Stimulated activated memory B cell treated with anti-CD40 and anti-IgM and Interleukin-4, amounts not matched to agents 10 μg/mL and 1 μg/mL and 100 μg/mL, for 72 hours (primary cell): Measurements from ENCODE around the gene CAND2.

Experiments used
- ATAC-seq: fragments of 150-1000 bp; cut with Tn5 transposase; 2 replicates; pipeline ENCODE4 v1.10.0; 2021
- H3K27ac Mint-ChIP-seq: one replicate; pipeline ENCODE4 v1.8.0; 2022; ENCODE audit warnings: mild to moderate bottlenecking, mixed read lengths
- H3K27me3 Mint-ChIP-seq: one replicate; pipeline ENCODE4 v1.8.0; 2022; ENCODE audit warnings: mixed read lengths
- H3K36me3 Mint-ChIP-seq: one replicate; pipeline ENCODE4 v1.8.0; 2022; ENCODE audit warnings: mixed read lengths
- H3K4me1 Mint-ChIP-seq: one replicate; pipeline ENCODE4 v1.8.0; 2022; ENCODE audit warnings: mixed read lengths
- H3K4me3 Mint-ChIP-seq: one replicate; pipeline ENCODE4 v1.8.0; 2022; ENCODE audit warnings: mild to moderate bottlenecking, moderate library complexity, mixed read lengths
- H3K9me3 Mint-ChIP-seq: one replicate; pipeline ENCODE4 v1.8.0; 2022; ENCODE audit warnings: mixed read lengths

The CAND2 gene

DNA sequence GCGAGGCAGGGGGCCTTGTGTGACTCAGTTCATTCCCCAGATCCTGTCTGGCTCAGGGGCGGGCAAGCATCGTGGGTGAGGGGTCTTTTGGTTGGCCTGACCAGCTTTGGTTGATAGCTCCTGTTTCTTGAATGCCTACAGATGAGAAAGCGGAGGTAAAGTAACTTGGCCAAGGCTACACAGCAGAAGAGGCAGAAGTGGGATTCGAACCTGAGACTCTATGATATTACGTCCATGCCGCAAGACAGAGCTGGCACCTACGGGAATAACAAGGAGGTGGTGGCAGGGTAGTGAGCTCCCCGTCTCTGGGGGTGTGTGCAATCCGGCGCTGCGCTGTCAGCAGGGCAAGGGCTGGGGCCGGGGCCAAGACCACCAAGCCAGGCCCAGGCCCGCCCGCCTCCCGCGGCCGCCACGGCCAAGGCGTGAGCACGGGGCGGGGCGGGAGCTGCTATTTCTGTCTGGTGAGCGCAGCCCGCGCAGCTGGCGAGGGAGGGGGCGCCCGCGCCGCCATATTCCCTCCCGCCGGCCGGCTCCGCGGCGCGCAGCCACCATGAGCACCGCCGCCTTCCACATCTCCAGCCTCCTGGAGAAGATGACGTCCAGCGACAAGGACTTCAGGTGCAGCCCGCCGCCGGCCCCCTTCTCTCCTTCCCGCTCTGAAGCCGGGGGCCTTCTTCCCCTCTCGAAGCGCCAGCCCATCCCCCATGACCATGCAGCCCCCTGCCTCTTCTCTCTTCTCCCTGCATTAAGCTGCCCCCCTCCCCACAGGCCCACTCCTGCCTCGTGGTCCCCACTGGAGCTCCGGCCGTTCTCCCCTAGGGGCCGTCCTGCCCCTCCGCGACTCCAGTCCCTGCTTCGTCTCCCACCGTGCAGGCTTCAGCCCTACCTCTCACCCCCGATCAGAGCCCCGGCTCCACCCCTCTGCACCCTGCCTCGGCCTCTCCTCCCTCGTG lies at the start of gene CAND2:
TSS of gene CAND2 (plus strand) at position 510 of the 953 bp plus-strand sequence. CDS start at position 551, 41 bp downstream.
- H3K27me3 Mint-ChIP-seq: peaks cover 10% of the 10 kb centered on the region
- peak within 1 kb of the TSS; percentile 53 for H3K27ac Mint-ChIP-seq

DNA sequence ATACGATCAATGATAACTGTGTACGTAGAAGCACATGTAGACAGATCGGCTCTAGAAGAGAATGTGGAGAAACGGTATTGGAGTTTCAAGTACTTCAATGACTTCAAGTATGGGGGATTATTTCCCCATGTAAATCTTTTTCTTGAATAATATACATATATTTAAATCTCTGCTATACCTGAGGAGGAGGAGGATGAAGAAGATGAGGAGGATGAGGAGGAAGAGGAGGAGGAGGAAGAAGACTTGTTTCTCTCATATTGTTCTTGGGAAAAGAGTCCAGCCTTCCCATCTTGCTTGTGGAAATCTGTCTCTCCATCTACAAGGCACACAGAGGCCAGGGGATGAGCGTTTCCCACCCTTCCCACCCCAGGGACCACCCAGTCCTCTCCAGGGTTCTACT lies 48.0 kb upstream of the CAND2 start:
- no peaks in the 10 kb centered on the region for H3K9me3 Mint-ChIP-seq
- no peaks in the 10 kb centered on the region for H3K36me3 Mint-ChIP-seq
- no peak overlapping the region for H3K27ac Mint-ChIP-seq
- peaks cover 9% of the 10 kb centered on the region for H3K27me3 Mint-ChIP-seq
- peaks cover 38% of the 10 kb centered on the region for H3K4me1 Mint-ChIP-seq
- ATAC-seq: no peak
- H3K4me3 Mint-ChIP-seq: no peak overlapping the region

More for the DNA sequence above, at the start of gene CAND2:
- peak; percentile 75 for ATAC-seq
- Mint-ChIP-seq H3K4me1 (peaks cover 20% of the 10 kb centered on the region), H3K4me3 (peak within 1 kb of the TSS; percentile 78), H3K36me3 (no peaks in the 10 kb centered on the region), H3K9me3 (no peaks in the 10 kb centered on the region)

DNA sequence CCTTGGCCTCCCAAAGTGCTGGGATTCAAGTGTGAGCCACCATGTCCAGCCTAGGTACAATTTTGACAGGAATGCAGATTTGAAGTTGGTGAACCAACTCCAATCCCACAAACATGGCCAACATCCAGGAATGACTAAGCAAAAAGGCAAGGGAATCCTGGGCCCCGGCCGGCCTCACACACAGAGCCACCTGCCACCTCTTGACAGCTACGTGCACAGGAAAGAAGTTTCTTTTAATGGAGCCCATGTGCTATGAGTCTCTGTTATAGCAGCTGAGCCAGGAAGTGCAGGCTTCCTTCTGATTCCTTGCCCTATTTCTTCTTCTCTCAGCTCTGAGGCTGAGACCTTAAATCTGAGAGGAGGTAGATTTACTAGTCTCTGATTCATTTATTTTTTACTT lies 46.3 kb upstream of the CAND2 start:
- Mint-ChIP-seq H3K27ac (peak overlapping the region; percentile 61), H3K9me3 (no peaks in the 10 kb centered on the region), H3K4me3 (no peak overlapping the region), H3K36me3 (no peaks in the 10 kb centered on the region), H3K4me1 (peaks cover 43% of the 10 kb centered on the region), H3K27me3 (peaks cover 15% of the 10 kb centered on the region)
- ATAC-seq: no peak

DNA sequence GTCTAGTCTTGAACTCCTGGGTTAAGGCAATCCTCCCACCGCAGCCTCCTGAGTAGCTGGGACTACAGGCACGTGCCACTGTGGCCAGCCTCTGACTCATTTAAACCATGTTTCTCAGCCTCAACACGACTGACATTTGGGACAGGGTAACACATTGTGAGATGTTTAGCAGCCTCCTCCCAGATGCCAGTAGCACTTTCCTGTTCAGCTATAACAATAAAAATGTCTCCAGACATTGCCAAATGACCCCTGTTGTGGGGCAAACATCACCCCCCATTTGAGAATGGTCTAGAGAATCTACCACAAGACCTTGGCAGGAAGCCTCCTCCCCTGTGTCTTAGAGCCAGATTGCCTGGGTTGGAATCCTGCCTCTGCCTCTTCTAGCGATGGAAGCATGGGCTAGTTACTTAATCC lies 45.8 kb upstream of the CAND2 start:
- Mint-ChIP-seq H3K27me3 (peaks cover 20% of the 10 kb centered on the region), H3K4me3 (no peak overlapping the region), H3K27ac (peak overlapping the region; percentile 61), H3K4me1 (peaks cover 44% of the 10 kb centered on the region), H3K9me3 (no peaks in the 10 kb centered on the region), H3K36me3 (no peaks in the 10 kb centered on the region)
- ATAC-seq: peak; percentile 82

DNA sequence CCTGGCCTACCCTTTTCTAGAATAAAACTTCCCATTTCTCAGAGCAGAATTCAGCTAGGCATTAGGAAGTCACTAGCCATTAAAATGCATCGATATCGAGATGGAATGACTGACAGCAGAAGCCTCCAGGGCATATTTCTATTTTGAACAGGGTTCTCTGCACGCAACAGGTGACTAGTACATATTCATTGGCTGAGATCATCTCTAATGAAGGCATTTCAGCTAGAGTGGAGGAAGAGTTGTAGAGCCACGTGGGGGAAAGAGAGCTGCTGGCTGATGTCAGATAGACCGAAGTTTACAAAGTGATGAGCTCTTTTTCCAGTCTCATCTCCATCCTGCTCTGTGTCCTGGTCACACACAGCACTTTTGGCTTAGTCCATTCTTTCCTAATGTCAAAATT lies 44.9 kb upstream of the CAND2 start:
- H3K9me3 Mint-ChIP-seq: peaks cover under 1% of the 10 kb centered on the region
- no peak for ATAC-seq
- peaks cover 28% of the 10 kb centered on the region for H3K27me3 Mint-ChIP-seq
- no peak overlapping the region for H3K27ac Mint-ChIP-seq
- H3K4me1 Mint-ChIP-seq: peaks cover 46% of the 10 kb centered on the region
- H3K4me3 Mint-ChIP-seq: no peak overlapping the region
- no peaks in the 10 kb centered on the region for H3K36me3 Mint-ChIP-seq

DNA sequence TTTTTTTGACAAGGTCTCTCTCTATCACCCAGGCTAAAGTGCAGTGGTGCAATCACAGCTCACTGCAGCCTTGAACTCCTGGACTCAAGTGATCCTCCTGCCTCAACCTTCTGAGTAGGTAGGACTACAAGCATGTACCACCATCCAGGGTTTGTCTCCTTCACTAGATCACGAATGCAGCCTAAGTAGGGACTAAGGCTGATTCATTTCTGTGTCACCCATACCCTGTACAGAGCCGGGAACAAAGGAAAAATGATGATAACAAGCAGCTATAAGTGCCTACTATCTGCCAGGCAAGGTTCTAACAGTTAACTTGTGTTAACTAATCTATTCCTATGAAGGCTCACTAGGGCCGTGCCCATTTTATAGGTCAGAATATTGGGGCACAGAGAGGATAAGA lies 44.4 kb upstream of the CAND2 start:
- H3K4me1 Mint-ChIP-seq: peaks cover 50% of the 10 kb centered on the region
- no peaks in the 10 kb centered on the region for H3K36me3 Mint-ChIP-seq
- no peak overlapping the region for H3K27ac Mint-ChIP-seq
- ATAC-seq: no peak
- peaks cover 33% of the 10 kb centered on the region for H3K27me3 Mint-ChIP-seq
- peaks cover 2% of the 10 kb centered on the region for H3K9me3 Mint-ChIP-seq
- H3K4me3 Mint-ChIP-seq: no peak overlapping the region

DNA sequence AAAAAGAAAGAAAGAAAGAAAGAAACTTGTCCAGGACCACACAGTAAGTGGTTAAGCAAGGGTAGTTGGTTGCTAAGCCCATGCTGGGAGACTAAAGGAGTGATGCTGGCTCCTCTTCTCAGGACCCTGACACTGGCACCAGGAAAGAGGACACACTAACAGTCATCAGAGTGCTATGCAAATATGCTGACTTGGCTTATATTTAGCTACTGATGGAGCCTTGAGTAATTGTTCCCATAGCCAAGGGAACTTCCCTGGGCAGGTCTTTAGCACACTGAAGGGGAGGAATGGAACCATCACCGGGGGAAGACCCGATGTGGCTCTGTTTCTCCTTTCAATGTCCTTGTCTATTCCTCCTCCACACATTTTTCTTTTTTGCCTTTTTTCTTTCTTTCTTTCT lies 43.7 kb upstream of the CAND2 start:
- H3K27ac Mint-ChIP-seq: no peak overlapping the region
- no peak overlapping the region for H3K4me3 Mint-ChIP-seq
- peaks cover 50% of the 10 kb centered on the region for H3K4me1 Mint-ChIP-seq
- H3K9me3 Mint-ChIP-seq: peaks cover 2% of the 10 kb centered on the region
- H3K36me3 Mint-ChIP-seq: no peaks in the 10 kb centered on the region
- ATAC-seq: peak; percentile 14
- peaks cover 33% of the 10 kb centered on the region for H3K27me3 Mint-ChIP-seq

DNA sequence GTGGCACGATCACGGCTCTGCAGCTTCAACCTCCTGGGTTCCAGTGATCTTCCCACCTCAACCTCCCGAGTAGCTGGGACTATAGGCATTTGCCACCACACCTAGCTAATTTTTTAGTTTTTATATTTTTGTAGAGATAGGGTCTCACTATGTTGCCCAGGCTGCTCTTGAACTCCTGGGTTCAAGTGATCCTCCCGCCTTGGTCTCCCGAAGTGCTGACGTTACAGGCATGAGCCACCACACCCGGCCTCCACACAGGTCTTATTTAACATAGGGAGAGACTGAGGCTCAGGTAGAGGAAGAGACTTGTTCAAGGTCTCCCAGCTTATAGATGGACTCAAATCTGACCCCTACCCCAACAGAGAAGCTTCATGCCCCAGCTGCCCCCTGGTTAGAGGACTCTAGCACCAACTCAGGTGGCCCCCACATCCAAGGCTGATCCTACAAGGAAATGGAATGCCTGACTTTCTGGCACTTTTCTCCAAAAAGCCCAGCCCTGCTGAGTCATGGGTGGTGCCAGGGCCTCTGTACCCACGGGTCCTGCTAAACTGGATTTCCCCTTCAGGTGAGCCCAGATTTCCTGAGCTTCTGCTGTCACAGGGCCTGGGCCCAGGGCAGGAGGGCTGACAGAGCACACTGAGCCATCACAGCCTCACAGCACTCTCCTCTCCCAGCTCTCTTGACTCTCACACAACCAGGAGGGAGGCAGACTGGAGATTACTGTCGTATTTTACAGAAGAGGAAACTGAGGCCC lies 43.0 kb upstream of the CAND2 start:
- Mint-ChIP-seq H3K4me1 (peaks cover 50% of the 10 kb centered on the region), H3K9me3 (peaks cover 2% of the 10 kb centered on the region), H3K4me3 (no peak overlapping the region), H3K27ac (no peak overlapping the region), H3K36me3 (no peaks in the 10 kb centered on the region), H3K27me3 (peaks cover 26% of the 10 kb centered on the region)
- ATAC-seq: no peak

DNA sequence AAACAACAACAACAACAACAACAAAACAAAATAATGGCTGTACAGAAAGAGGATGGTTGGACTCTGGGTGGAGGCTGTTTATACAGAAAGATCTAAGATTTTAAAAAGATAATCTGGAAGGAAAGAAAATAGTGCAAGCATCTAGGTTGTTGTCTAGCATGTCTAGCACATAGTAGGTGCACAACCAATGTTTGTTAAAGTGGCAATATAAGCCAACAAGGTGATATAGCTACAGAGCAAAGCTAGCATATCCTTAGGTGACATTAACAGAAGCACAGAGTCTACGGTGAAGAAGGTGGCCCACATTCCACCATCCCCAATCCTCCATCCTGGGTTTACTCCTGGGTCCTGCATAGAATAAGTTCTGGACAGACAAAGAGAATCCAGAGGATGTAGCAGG lies 42.2 kb upstream of the CAND2 start:
- H3K36me3 Mint-ChIP-seq: no peaks in the 10 kb centered on the region
- H3K4me3 Mint-ChIP-seq: no peak overlapping the region
- peaks cover 48% of the 10 kb centered on the region for H3K4me1 Mint-ChIP-seq
- ATAC-seq: no peak
- H3K27ac Mint-ChIP-seq: no peak overlapping the region
- peaks cover 2% of the 10 kb centered on the region for H3K9me3 Mint-ChIP-seq
- H3K27me3 Mint-ChIP-seq: peaks cover 25% of the 10 kb centered on the region

DNA sequence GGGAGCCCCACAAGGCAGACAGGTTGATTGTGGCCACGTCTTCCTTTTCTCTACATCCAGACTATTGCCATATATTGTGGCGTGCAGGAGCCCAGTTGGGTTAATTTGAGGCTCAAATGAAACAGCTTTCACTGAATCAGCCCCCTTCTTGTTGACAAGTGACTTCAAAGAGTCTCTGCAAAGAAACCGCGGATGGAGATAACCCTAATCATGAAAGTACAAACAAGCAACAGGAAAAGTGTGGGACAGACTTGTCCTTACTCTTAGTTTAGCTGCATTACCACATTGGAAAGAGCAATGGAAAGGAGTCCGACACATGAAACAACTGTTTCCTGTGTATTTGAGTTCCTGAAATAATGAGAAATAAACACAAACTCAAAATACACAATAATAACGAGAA lies 40.7 kb upstream of the CAND2 start:
- no peak for ATAC-seq
- Mint-ChIP-seq H3K4me1 (peaks cover 46% of the 10 kb centered on the region), H3K27ac (no peak overlapping the region), H3K36me3 (no peaks in the 10 kb centered on the region), H3K27me3 (peaks cover 36% of the 10 kb centered on the region), H3K4me3 (no peak overlapping the region), H3K9me3 (peaks cover 2% of the 10 kb centered on the region)

DNA sequence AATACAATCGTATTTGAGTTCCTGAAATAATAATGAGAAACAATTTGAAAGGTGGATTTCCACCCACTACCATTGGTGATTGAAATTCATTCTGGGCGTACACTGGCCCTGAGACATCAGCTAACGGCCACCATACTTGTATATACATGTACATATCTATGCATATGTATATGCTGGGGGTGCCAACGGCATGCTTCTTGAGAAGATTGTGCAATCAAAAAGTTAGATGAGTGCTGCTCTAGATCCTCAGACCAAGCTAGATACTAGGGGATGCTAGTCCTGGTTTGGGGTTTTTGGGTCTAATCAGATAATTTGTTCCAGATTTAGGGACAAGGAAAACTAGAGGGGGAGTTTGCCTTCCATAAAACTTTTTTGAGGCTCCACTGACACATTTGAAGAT lies 40.3 kb upstream of the CAND2 start:
- Mint-ChIP-seq H3K27ac (no peak overlapping the region), H3K36me3 (no peaks in the 10 kb centered on the region), H3K27me3 (peaks cover 40% of the 10 kb centered on the region), H3K4me3 (no peak overlapping the region), H3K9me3 (peaks cover 2% of the 10 kb centered on the region), H3K4me1 (peaks cover 42% of the 10 kb centered on the region)
- no peak for ATAC-seq

DNA sequence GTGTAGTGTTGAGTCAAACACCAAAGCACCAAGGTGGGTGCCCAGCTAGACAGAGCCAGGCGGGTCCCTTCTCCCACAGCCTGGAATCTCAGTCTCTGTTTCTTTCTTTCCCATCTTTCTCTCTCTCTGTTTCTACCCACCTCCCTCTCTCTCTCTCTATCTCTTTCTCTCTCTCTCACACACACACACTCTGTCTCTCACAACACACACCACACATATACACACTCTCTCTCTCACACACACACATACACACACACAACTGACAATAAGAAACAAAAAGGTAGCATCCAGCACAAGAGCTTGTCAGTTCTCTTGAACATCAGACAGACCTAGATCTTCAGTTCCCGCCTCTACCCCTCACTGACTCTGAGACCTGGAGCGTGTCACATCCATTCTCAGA lies 39.8 kb upstream of the CAND2 start:
- H3K36me3 Mint-ChIP-seq: no peaks in the 10 kb centered on the region
- no peak for ATAC-seq
- H3K27ac Mint-ChIP-seq: no peak overlapping the region
- H3K27me3 Mint-ChIP-seq: peaks cover 44% of the 10 kb centered on the region
- H3K4me1 Mint-ChIP-seq: peaks cover 40% of the 10 kb centered on the region
- H3K4me3 Mint-ChIP-seq: no peak overlapping the region
- H3K9me3 Mint-ChIP-seq: peaks cover 2% of the 10 kb centered on the region

DNA sequence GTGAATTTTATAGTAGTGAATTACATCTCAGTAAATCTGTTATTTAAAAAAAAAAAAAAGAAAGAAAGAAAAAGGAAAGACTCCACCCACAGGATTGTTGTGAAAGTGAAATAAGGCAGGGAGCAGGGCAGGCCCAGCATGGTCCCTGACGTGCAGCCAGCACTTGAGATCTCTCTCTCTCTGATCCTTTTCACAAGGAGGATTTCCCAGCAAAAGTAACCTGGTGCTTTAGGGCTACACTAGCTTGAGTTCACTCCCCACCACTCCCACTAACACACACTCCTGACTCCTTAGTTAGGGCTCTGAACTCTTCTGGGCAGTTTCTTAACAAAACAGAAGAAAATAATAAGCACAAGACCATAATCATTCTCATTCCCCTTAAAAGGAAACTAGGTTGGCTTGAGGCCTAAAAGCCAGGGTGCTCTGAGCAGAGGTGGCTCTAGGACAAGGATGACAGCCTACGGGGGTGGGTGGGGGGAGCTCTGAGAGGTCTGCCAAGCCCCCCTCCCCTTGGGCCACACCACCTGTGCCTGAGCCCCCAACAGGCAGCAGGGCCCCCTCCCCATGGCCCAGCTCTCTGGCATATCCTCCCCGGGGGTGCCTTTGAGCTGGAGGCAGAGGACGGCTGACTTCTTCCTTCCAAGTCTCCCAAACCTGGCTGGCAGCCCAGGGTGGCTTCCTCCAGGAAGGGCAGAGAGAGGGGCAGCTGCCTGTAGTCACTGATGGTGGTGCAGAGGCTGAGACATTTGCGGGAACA lies 38.3 kb upstream of the CAND2 start:
- Mint-ChIP-seq H3K36me3 (no peaks in the 10 kb centered on the region), H3K27ac (no peak overlapping the region), H3K9me3 (peaks cover 2% of the 10 kb centered on the region), H3K27me3 (peaks cover 44% of the 10 kb centered on the region), H3K4me3 (no peak overlapping the region), H3K4me1 (peaks cover 29% of the 10 kb centered on the region)
- ATAC-seq: peak; percentile 50

DNA sequence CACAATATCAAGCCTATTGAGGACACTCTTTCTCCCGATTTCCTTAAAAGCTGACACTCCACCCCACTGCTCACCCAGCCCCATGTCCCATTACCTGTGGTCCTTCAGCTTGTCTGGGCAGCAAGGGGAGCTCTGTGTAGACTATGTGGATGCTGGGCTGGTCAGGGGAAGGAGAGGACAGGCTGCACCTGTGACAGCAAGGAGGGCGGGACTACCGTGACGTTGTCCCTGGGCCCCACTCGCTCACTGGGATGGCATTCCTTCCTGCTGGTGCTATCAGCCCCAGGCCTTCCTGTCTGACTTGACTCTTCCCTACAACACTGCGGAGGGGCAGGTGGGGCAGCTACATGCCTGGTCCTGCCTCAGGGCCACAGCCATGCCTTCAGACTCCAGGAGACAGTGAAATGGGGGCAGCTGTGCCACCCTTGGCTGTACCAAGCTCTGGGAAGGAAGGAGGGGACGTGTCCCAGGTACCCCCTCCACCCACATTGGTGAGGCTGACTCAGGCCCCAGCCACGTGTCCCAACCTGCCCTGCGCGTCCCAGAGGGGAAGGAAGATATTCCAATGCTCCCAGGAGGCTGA lies 37.3 kb upstream of the CAND2 start, which contains the start of gene TMEM40:
TSS of gene TMEM40 (minus strand) at position 163 of the 583 bp plus-strand sequence. CDS start 9,427 bp downstream, outside the sequence.
- Mint-ChIP-seq H3K9me3 (peaks cover 2% of the 10 kb centered on the region), H3K27ac (peak within 1 kb of the TSS; percentile 26)

More for the DNA sequence above, 37.3 kb upstream of the CAND2 start, which contains the start of gene TMEM40:
- Mint-ChIP-seq H3K27me3 (peaks cover 44% of the 10 kb centered on the region), H3K4me3 (no peak within 1 kb of the TSS), H3K36me3 (no peaks in the 10 kb centered on the region), H3K4me1 (peaks cover 29% of the 10 kb centered on the region)
- no peak for ATAC-seq
